GM18499 (cell line): ENCODE measurements around the gene NUP214.
A peak's percentile ranks its signal among the peaks of the same experiment; 100 is the strongest.

Experiments used
- ATAC-seq: cut with Tn5 transposase; IDR thresholded peaks from one replicate; pipeline ENCODE4 v1.9.1; 2021; ENCODE audit warnings: moderate number of reproducible peaks; ENCODE audit not compliant: insufficient read depth, unreplicated experiment

The NUP214 gene

GRCh38 chr9:131125288-131126058 lies at the start of gene NUP214:
TSS of gene NUP214 (plus strand) at chr9:131125586. CDS start at chr9:131125705, 119 bp downstream.
- ATAC-seq = peak; percentile 78

DNA sequence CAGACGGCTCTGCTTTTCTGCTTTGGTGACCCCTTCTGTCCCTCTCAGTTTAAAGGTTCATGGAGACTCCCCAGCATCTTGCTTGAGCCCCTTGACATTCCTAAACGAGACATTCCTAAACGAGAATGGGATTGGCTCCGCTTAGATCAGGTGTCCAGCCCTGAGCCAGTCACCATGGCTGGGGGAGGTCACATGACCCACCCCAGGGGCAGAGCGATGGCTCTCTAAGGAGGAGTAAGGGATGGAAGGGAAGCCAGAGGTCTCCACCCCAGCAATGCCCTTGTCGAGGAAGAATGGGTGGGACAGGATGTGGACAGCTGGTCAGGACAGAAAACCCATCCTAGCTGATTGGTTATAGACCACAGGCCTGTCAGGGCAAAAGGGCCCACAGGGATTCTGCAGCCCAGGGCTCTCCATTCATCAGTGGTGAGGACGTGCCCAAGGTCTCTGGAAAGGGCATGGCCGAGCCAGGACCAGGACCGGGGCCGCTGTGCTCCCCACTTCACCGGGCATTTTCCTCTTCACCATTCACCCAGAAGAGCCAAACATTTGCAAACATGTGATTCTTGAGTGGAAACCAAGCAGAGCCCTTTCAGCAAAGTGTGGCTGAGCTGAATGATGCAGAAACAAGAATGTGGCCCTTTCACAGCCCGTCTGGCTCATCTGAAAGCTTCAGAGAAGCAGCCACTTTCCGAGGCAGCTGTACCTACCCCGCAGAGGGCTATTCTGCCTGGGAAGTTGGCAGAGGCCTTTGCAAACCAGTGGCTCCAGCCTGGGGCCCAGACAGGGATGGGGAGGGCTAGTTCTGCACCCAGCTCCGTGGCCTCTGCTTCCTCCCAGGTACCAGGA lies 48.8 kb upstream of the NUP214 start:
- no peak for ATAC-seq

DNA sequence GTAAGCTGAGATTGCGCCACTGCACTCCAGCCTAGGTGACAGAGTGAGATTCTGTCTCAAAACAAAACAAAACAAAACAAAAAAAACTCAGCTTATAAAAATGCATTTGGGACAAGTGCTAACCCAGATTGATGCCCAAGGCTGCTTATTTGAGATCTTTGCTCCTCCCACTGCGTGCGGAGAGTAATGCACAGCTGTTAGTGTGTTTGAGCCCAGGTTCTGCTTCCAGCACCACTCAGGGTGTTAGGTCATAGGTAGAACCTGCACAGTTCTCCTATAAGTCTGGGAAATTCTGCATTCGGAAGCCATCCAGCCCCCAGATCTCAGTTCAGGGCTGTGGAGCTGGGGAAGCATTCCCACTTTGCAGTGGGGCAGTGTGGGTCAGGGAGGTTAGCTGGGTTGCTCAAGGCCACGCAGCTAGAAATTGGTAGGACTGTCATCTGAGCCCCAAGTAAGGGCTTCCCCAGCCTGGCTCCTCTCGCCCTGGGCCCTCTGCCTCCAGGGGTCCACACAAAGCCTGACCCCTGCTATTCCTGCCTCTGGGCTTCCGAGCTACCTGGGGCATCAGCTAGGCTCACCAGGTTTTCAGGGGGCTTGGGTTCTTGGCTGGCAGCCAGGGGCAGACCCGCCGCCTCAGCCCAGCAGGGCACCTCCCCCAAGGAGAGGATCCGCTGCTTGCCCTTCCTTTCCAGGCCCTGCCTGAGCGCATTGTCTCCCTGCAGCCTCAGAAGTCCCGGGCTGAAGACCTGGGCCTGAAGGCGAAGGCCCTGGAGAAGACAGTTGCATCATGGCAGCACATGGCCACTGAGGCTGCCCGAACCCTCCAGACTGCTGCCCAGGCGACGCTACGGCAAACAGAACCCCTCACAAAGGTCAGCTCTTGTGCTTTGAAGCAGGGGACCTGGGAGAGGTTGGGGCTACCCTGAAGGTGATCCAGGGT lies 46.7 kb upstream of the NUP214 start:
- no peak for ATAC-seq

GRCh38 chr9:131080589-131080988 lies 44.8 kb upstream of the NUP214 start:
- no peak for ATAC-seq

DNA sequence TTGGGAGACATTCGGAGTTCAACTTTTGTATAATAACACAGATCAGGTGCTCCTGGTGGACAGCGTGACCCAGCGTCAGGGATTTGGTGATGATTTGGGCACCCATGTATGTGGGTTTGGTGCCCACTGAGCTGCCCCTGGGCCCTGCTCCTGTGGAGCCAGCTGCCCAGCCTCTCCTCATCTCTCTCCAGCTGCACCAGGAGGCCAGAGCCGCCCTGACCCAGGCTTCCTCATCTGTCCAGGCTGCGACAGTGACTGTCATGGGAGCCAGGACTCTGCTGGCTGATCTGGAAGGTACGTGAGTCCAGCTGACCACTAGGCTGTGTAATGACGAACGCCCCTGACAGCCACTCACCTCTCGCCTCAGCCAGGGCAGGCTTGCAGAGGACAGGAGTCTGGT lies 43.5 kb upstream of the NUP214 start:
- ATAC-seq = no peak

DNA sequence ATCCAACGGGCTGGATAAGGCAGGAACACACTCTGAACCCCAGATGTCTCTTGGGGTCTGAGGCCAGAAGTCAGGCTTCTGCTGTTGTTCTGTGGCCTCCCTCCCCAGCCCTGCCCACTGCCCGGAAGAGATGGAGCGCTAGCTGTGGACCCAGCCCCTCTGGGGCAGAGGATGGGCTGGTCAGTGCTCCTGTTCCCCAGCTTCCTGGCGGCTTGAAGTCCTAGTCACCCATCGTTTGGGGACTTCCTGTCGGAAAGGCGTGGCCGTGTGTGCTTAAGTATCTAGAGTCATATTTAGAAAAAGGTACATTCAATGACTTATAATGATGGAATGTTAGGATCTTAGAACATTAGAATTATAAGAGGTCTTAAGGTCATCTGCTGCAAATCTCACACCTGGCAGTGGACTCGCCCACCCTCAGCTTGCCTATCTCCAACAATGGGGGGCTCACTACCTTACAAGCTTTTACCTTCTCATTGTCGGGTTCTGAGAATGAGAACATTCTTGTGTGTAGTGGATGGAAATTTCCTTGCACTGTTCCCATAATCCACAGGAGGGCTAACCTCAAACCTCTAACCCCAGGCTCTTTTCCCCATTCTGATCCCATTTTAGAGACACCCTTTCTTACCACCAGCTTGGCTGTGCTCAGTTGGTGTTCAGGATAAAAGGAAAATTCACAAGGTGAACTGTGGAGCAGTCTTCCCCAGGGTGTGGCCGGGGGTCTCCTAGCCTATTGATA lies 42.4 kb upstream of the NUP214 start:
- no peak for ATAC-seq

DNA sequence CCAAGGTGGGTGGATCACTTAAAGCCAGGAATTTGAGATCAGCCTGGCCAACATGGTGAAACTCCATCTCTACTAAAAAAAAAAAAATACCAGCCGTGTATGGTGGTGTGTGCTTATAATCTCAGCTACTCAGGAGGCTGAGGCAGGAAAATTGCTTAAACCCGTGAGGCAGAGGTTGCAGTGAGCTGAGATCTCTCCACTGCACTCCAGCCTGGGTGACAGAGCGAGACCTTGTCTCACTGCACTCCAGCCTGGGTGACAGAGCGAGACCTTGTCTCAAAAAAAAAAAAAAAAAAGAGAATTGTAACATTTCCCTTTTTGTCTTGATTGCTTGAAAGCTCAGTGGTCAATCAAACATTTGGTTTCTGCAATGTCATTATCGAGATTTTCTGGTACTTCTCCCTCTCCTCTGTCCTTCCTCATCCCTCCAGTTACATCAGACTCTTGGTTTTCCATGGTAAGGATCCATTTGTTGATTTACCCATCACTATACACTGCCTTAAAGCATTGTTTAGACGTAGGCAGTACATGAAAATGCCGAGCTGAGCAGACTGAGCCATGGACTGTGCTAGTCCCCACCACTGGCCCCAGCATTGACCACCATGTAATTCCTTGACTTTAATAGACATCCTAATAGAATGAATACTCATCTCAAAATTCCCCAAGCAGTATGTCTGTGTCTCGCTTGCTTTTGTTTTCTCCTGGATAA lies 40.6 kb upstream of the NUP214 start:
- no peak for ATAC-seq

DNA sequence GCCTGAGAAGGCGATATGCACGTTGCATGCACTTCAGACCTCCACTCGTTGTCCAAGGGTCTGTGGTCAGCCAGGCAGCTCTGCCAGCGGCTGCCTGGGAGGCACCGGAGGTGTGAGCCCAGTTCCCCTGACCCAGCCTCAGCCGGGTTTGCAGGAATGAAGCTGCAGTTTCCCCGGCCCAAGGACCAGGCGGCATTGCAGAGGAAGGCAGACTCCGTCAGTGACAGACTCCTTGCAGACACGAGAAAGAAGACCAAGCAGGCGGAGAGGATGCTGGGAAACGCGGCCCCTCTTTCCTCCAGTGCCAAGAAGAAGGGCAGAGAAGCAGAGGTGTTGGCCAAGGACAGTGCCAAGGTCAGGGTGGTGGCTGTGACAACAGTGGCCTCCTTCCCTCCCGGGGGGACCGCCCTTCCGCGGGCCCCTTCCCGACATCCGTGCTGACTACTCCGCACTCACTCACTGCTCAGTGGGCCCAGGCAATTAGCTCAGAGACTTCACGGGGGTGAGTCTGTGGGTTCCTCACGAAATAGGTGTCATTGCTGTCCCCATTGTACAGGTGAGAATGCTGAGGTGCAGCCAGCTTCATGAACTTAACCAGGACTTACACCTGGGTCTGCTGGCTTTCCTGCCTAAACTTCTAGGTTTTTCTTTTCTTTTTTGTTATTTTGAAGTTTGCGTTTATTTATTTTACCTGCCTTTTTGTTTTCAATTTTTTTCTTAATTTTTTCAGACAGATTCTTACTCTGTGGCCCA lies 39.8 kb upstream of the NUP214 start:
- no peak for ATAC-seq

- no peak for ATAC-seq
Observed at GRCh38 chr9:131087354-131087893, 38.0 kb upstream of the NUP214 start.

GRCh38 chr9:131090025-131090787 lies 35.2 kb upstream of the NUP214 start:
- no peak for ATAC-seq

DNA sequence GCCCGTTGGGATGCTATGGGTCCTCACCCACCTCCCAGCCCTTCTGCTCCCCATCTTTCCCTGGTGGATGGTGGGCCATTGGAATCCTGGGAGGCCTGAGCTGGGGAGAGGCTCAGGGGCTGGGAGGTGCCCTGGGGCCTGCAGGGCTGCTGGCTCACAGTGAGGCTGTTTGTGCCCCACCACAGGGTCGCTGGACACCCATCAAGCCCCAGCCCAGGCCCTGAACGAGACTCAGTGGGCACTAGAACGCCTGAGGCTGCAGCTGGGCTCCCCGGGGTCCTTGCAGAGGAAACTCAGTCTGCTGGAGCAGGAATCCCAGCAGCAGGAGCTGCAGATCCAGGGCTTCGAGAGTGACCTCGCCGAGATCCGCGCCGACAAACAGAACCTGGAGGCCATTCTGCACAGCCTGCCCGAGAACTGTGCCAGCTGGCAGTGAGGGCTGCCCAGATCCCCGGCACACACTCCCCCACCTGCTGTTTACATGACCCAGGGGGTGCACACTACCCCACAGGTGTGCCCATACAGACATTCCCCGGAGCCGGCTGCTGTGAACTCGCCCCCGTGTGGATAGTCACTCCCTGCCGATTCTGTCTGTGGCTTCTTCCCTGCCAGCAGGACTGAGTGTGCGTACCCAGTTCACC lies 33.9 kb upstream of the NUP214 start:
- no peak for ATAC-seq

GRCh38 chr9:131092030-131092429 lies 33.4 kb upstream of the NUP214 start:
- no peak for ATAC-seq

GRCh38 chr9:131092548-131093440 lies 32.6 kb upstream of the NUP214 start:
- ATAC-seq = no peak

DNA sequence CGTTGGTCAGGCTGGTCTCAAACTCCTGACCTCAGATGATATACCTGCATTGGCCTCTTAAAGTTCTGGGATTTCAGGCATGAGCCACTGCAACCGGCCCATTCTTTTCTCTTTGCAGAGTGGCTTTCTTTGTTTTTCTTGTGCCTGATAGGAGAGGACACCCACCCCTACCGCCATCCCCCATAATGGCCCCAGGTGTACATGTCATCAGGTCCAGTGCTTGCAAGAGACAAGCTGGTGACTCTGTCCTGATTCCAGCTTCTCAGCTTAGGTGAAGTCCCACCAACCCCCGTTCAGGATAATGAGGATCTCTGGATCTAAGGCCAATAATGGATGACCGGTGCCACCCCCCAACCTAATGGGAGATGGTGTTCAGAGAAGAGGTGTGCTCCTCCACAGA lies 31.4 kb upstream of the NUP214 start:
- ATAC-seq = no peak

DNA sequence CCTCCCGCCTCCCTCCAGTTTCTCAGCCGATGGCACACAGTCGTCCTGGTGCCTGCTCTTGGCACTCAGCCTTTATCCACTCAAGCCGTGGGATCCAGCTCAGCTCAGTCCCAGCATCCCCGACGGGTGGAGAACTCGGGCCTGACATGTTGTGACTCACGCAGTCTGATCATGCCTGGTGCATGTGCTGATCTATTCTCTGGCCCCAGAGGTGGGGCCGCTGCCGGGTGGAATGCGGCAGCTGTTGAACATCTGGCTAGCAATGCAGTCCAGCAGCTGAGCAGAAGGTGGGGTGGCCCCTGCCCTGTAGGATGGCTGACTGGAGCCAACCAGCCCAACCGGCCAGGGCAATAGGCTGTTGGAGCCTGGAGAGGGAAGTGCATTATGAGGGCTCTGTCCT lies 30.8 kb upstream of the NUP214 start:
- no peak for ATAC-seq

DNA sequence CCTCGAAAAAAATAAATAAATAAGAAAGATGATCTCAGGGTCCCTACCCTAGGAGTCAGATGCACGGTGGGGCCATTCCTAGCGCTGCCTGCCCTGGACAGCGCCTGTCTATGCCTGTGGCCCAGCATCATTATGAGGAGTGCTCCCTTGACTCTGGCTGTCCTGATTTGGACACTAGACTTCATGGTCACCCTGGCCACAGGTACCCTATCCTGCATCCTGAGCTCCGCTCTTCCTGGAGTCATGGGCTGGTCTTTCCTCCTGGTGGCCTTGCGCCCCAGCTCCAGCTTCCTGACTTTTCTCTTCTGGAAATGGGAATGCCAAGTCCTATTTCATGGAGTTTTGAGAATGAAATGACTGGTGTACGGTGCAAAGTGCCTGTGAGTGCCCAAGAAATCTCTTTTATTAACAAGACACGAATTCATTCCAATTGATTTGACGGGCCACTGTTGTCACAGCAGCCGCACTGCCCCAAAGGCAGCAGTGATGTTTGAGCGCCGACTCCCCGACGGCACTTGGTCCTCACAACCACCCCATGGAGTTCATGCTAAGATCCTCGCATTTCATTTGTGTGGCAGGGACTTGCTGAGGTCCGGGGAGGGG lies 29.6 kb upstream of the NUP214 start:
- ATAC-seq = no peak
